ENCODE data around the gene PDZRN3. TPM values are rescaled to one million over a fixed set of nuclear protein-coding genes. Genes with fewer than 3 reads are reported as not detected.

PDZRN3 gene
- total and polyA plus RNA-seq, 2 experiments from 2014 or later, result 7.5 to 14.0 TPM

GRCh38 chr3:73601481-73601880 is 23.3 kb downstream of the PDZRN3 start (continued):
- TF ChIP-seq ZNF462 (CRISPR knock-in tag; IDR thresholded peaks at IDR 0.05), result no peak

GRCh38 chr3:73601011-73601410 is 23.7 kb downstream of the PDZRN3 start:
- Histone ChIP-seq H3K9me2 (ENCODE audit: insufficient read depth) (no peaks in the 10 kb centered on the region), H3K79me2 (replicated peaks; ENCODE audit: insufficient read depth) (no peaks in the 10 kb centered on the region), H3K4me1 (ENCODE audit: insufficient read depth) (peaks cover 28% of the 10 kb centered on the region), H4K20me1 (replicated peaks; ENCODE audit: insufficient read depth) (no peaks in the 10 kb centered on the region), H3K36me3 (ENCODE audit: insufficient read depth) (no peaks in the 10 kb centered on the region), H2AFZ (no peak overlapping the region), H3K27ac (ENCODE audit: low read depth) (no peak overlapping the region), H3K27me3 (ENCODE audit: insufficient read depth) (no peaks in the 10 kb centered on the region), H3K4me2 (no peak overlapping the region), H3F3A (replicated peaks; ENCODE audit: low read depth) (no peaks in the 10 kb centered on the region), H3K4me3 (no peak overlapping the region)
- no peaks in the 10 kb centered on the region for H3K27me3 Mint-ChIP-seq (ENCODE audit: insufficient read depth, low read depth, poor library complexity)
- H3K36me3 Mint-ChIP-seq (ENCODE audit: low read depth), result peaks cover 4% of the 10 kb centered on the region; the same call in 2 of the 3 replicates
- no peak for ATAC-seq
- no peak overlapping the region for H3K4me3 Mint-ChIP-seq
- H3K9me3 Mint-ChIP-seq, result no peaks in the 10 kb centered on the region
- no peak for DNase-seq (ENCODE audit: low spot score)
- H3K4me1 Mint-ChIP-seq, result peaks cover 7% of the 10 kb centered on the region
- no peak overlapping the region for H3K27ac Mint-ChIP-seq
- no peak for TF ChIP-seq REST (IDR thresholded peaks at IDR 0.05; ENCODE audit: unreplicated experiment)
- TF ChIP-seq JUNB (IDR thresholded peaks at IDR 0.05; ENCODE audit: unreplicated experiment), result no peak
- no peak for TF ChIP-seq ETS1 (IDR thresholded peaks at IDR 0.05)
- TF ChIP-seq POLR2AphosphoS5 (IDR thresholded peaks at IDR 0.05; ENCODE audit: low read depth), result no peak
- TF ChIP-seq EZH2phosphoT487 (IDR thresholded peaks at IDR 0.05; ENCODE audit: unreplicated experiment), result no peak
- no peak for TF ChIP-seq ZNF114 (CRISPR knock-in tag; IDR thresholded peaks at IDR 0.05)
- no peak for TF ChIP-seq STAT1 (IDR thresholded peaks at IDR 0.05; ENCODE audit: unreplicated experiment)
- no peak for TF ChIP-seq CTCF (conservative IDR thresholded peaks at IDR 0.05; ENCODE audit: low read depth in 2 of 2)
- no peak for TF ChIP-seq EZH2 (IDR thresholded peaks at IDR 0.05; ENCODE audit: low read depth, unreplicated experiment)
- TF ChIP-seq CREB1 (CRISPR knock-in tag; IDR thresholded peaks at IDR 0.05; ENCODE audit: low read depth), result no peak
- TF ChIP-seq NANOG (IDR thresholded peaks at IDR 0.05; ENCODE audit: borderline replicate concordance), result no peak
- no peak for TF ChIP-seq ZNF331 (CRISPR knock-in tag; IDR thresholded peaks at IDR 0.05; ENCODE audit: low read depth)
